NCI-H2107 (cell line): Measurements from ENCODE around the gene DNAJC1.
"Not testable (repeated sequence)": the region's sequence is repeated elsewhere in the genome, so short reads cannot be mapped to it uniquely, and the experiment has no call there.

Source experiments
- DNase-seq: peaks from one replicate; lab custom pipeline; 2025; lab: John Stamatoyannopoulos, UW

Gene DNAJC1

GRCh38 chr10:21825345-21825744, 178.2 kb downstream of the DNAJC1 start:
- no peak for DNase-seq

- no peak for DNase-seq
Measured at GRCh38 chr10:21824409-21824808, 179.1 kb downstream of the DNAJC1 start.

- no peak for DNase-seq
Measured at GRCh38 chr10:21823617-21824016, 179.9 kb downstream of the DNAJC1 start.

- not testable (repeated sequence) for DNase-seq
Measured at GRCh38 chr10:21822273-21822672, 181.3 kb downstream of the DNAJC1 start.

- DNase-seq, result no peak
Measured at GRCh38 chr10:21820952-21821351, 182.6 kb downstream of the DNAJC1 start.

GRCh38 chr10:21818416-21818815, 185.1 kb downstream of the DNAJC1 start:
- DNase-seq, result not testable (repeated sequence)

- DNase-seq, result no peak
Measured at GRCh38 chr10:21814866-21815265, 188.7 kb downstream of the DNAJC1 start.

GRCh38 chr10:21813946-21814345, 189.6 kb downstream of the DNAJC1 start:
- no peak for DNase-seq

- DNase-seq, result no peak
Measured at GRCh38 chr10:21811245-21811585, 192.3 kb downstream of the DNAJC1 start.

- DNase-seq, result no peak
Measured at GRCh38 chr10:21810582-21811244, 192.8 kb downstream of the DNAJC1 start.

- no peak for DNase-seq
Measured at GRCh38 chr10:21808550-21808949, 195.0 kb downstream of the DNAJC1 start.

GRCh38 chr10:21807180-21807579, 196.3 kb downstream of the DNAJC1 start:
- DNase-seq, result no peak

- DNase-seq, result no peak
Measured at GRCh38 chr10:21803374-21803773, 200.2 kb downstream of the DNAJC1 start.

GRCh38 chr10:21801609-21802008, 201.9 kb downstream of the DNAJC1 start:
- DNase-seq, result no peak

GRCh38 chr10:21797984-21798765, 205.4 kb downstream of the DNAJC1 start:
- DNase-seq, result no peak

- DNase-seq, result no peak
Measured at GRCh38 chr10:21797533-21797932, 206.0 kb downstream of the DNAJC1 start.

GRCh38 chr10:21791276-21791675, 212.3 kb downstream of the DNAJC1 start:
- DNase-seq, result no peak

GRCh38 chr10:21776883-21777282, 226.6 kb downstream of the DNAJC1 start:
- DNase-seq, result no peak

GRCh38 chr10:21771219-21771618, 232.3 kb downstream of the DNAJC1 start:
- no peak for DNase-seq

GRCh38 chr10:21769041-21769440, 234.5 kb downstream of the DNAJC1 start:
- no peak for DNase-seq

- DNase-seq, result no peak
Measured at GRCh38 chr10:21764466-21765189, 238.9 kb downstream of the DNAJC1 start.

- no peak for DNase-seq
Measured at GRCh38 chr10:21760332-21760731, 243.2 kb downstream of the DNAJC1 start.

- DNase-seq, result no peak
Measured at GRCh38 chr10:21759232-21759631, 244.3 kb downstream of the DNAJC1 start.
